B cell (primary cell): ENCODE measurements around the gene TAS1R1.

ENCODE experiments used
- EZH2 ChIP-seq: IDR thresholded peaks from 2 replicates; pipeline ENCODE4 v1.6.1; 2012; ENCODE audit warnings: borderline replicate concordance, low read depth, mild to moderate bottlenecking, moderate library complexity, low read length; ENCODE audit not compliant: insufficient read depth, poor library complexity, severe bottlenecking
- TF ChIP-seq, protein P1 (sequence below): fragments of 200-600 bp; IDR thresholded peaks from one replicate; pipeline ENCODE4 v1.8.0; 2022; ENCODE audit warnings: antibody characterized with exemption, mild to moderate bottlenecking

DNA sequence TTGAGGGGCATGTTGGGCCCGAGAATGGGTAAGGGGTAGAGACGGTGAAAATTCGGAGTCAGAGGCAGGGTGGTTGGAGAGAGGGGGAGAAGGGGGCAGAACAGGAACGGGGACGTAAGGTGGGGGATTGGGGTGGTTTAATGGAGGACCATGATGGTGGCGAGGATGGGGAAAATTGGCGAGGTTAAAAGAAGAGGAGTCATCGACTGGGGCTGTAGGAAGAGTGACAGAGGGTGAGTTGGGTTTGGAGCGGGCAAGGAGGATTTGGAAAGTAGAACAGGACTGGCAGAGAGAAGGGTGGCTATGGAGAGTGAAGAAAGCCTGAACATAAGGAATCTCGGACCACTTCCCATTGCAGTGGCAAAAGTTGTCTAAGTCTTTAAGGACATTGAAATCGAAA is 13.9 kb downstream of the TAS1R1 start:
- TF ChIP-seq, protein P1, sequence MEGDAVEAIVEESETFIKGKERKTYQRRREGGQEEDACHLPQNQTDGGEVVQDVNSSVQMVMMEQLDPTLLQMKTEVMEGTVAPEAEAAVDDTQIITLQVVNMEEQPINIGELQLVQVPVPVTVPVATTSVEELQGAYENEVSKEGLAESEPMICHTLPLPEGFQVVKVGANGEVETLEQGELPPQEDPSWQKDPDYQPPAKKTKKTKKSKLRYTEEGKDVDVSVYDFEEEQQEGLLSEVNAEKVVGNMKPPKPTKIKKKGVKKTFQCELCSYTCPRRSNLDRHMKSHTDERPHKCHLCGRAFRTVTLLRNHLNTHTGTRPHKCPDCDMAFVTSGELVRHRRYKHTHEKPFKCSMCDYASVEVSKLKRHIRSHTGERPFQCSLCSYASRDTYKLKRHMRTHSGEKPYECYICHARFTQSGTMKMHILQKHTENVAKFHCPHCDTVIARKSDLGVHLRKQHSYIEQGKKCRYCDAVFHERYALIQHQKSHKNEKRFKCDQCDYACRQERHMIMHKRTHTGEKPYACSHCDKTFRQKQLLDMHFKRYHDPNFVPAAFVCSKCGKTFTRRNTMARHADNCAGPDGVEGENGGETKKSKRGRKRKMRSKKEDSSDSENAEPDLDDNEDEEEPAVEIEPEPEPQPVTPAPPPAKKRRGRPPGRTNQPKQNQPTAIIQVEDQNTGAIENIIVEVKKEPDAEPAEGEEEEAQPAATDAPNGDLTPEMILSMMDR = no peak
- no peak for TF ChIP-seq EZH2
